Ovary (tissue), 9 donors: ENCODE results near the gene DNAJB1. TPM values are rescaled to one million over a fixed set of nuclear protein-coding genes. Genes with fewer than 3 reads are reported as not detected.
"Not testable (repeated sequence)": the region's sequence is repeated elsewhere in the genome, so short reads cannot be mapped to it uniquely, and the experiment has no call there.

Experiments
- DNase-seq, 5 donors: peaks; one replicate each; pipeline ENCODE4 v3.0.0-alpha.2; 2019 to 2020
- H3K27ac ChIP-seq, 2 donors: fragments of 200-600 bp; one replicate each; pipeline versions ENCODE4 v1.5.1 to v1.8.0; 2019 to 2022
- H3K27me3 ChIP-seq: fragments of 200-600 bp; one replicate; pipeline ENCODE4 v1.8.0; 2022
- H3K36me3 ChIP-seq: fragments of 200-600 bp; sonication (generic); one replicate; pipeline ENCODE4 v1.5.1; 2019
- H3K4me1 ChIP-seq: one replicate; pipeline ENCODE4 v1.8.1; 2013; ENCODE audit warnings: mild to moderate bottlenecking, moderate library complexity; ENCODE audit not compliant: insufficient read depth
- H3K4me3 ChIP-seq: fragments of 200-600 bp; sonication (generic); one replicate; pipeline ENCODE4 v1.5.1; 2017
- H3K9me3 ChIP-seq, 2 donors: fragments of 200-600 bp in 1 of 2; sonication (generic) in 1 of 2; one replicate each; pipeline versions ENCODE4 v1.5.1 to v1.8.1; 2013 to 2019; ENCODE audit warnings: mild to moderate bottlenecking in 1 of 2, moderate library complexity in 1 of 2
- CTCF ChIP-seq, 3 donors: fragments of 450-650 bp in 2 of 3; fragments of 200-600 bp in 1 of 3; IDR thresholded peaks; one replicate each; pipeline versions ENCODE4 v1.5.1 to v1.8.0; 2016 to 2022; ENCODE audit warnings: antibody characterized with exemption in 3 of 3, mild to moderate bottlenecking in 1 of 3
- EP300 ChIP-seq: sonication (generic); formaldehyde crosslinking; IDR thresholded peaks from one replicate; pipeline ENCODE4 v1.6.1; 2017; ENCODE audit warnings: antibody characterized with exemption
- POLR2A ChIP-seq: fragments of 450-650 bp; IDR thresholded peaks from one replicate; pipeline ENCODE4 v1.6.1; 2017; ENCODE audit warnings: antibody characterized with exemption, mild to moderate bottlenecking, moderate library complexity
- WGBS, 3 donors: extraction: QIAGEN DNeasy Blood & Tissue Kit in 1 of 3; methylation state at CpG; one replicate each; pipeline versions ENCODE4 v1.1.5 to v1.1.7; 2013 to 2017; 5-methylcytosine and 5-hydroxymethylcytosine counted together
- intact Hi-C, 4 donors: fragments of 100-400 bp; cut with DNase I; formaldehyde crosslinking; loops; one replicate each; pipeline versions ENCODE4 v1.11.0 to v1.15.1; 2022 to 2023
- polyA plus RNA-seq, 2 donors: library from polyadenylated mRNA; stranded (reverse); fragments of 200-250 nt in 1 of 2; fragments of 350-450 nt in 1 of 2; fragmentation: Illumina TruSeq in 1 of 2; extraction: RNeasy Lipid Tissue Mini Kit (QIAGEN cat#74804) in 1 of 2; gene quantifications; one replicate each; pipeline ENCODE4 v1.2.3, GENCODE V29; 2013 to 2014
- total RNA-seq, 7 donors: library from RNA; depleted of rRNA in 2 of 7; stranded (reverse); fragments of >200 nt in 2 of 7; fragmentation: NEBNext Ultra II Directional in 3 of 7; extraction: Animal tissue kit (Norgen Biotek cat#: 25700) in 3 of 7; gene quantifications; one replicate each; pipeline versions ENCODE4 v1.1.0 to v1.2.4, GENCODE V29; 2016 to 2023
- donor health status: DM: no; HTN: no; CAD: no; lungs with moderate emphysema.
- donor health status: DM: no; HTN: no; CAD: no.
- donor health status: Bipolar disorder and iron deficiency.
- donor health status: DM: yes; HTN: yes; CAD: no.
- donor health status: DM: no; HTN: no; CAD: no.
- donor health status: DM: yes; HTN: yes; CAD: no.

Gene DNAJB1
- total and polyA plus RNA-seq, 9 donors = 52.4 to 151 (median 75.1) TPM

- Histone ChIP-seq H3K36me3 (no peaks in the 10 kb centered on the region), H3K27ac (no peak overlapping the region), H3K4me1 (no peaks in the 10 kb centered on the region), H3K27me3 (no peaks in the 10 kb centered on the region), H3K9me3 (no peaks in the 10 kb centered on the region), H3K4me3 (no peak overlapping the region)
- WGBS, 3 donors = 81 to 86% (median 86%) methylated on average over 9 of the region's 9 CpGs
- TF ChIP-seq EP300 = no peak
- no peak for TF ChIP-seq CTCF (IDR thresholded peaks at IDR 0.05)
- TF ChIP-seq POLR2A = no peak
- intact Hi-C loops = no loop called here
- DNase-seq = no peak
Observed at GRCh38 chr19:14545716-14546082, 27.5 kb upstream of the DNAJB1 start.

- H3K4me3 ChIP-seq = no peak overlapping the region
- intact Hi-C loops = no loop called here
- TF ChIP-seq POLR2A = no peak
- no peak for TF ChIP-seq EP300
- TF ChIP-seq CTCF (IDR thresholded peaks at IDR 0.05) = no peak
- H3K9me3 ChIP-seq = no peaks in the 10 kb centered on the region
- no peaks in the 10 kb centered on the region for H3K4me1 ChIP-seq
- 86 to 88% (median 87%) methylated on average over 21 of the region's 21 CpGs for WGBS, 3 donors
- no peaks in the 10 kb centered on the region for H3K36me3 ChIP-seq
- DNase-seq = no peak
- H3K27me3 ChIP-seq = no peaks in the 10 kb centered on the region
- no peak overlapping the region for H3K27ac ChIP-seq
Observed at GRCh38 chr19:14544977-14545715, 26.9 kb upstream of the DNAJB1 start.

- DNase-seq = no peak
- no peaks in the 10 kb centered on the region for H3K4me1 ChIP-seq
- H3K27ac ChIP-seq = no peak overlapping the region
- H3K27me3 ChIP-seq = no peaks in the 10 kb centered on the region
- 86 to 96% (median 90%) methylated on average over 5 of the region's 5 CpGs for WGBS, 3 donors
- intact Hi-C loops = no loop called here
- TF ChIP-seq EP300 (no peak), CTCF (IDR thresholded peaks at IDR 0.05) (no peak), POLR2A (no peak)
- H3K4me3 ChIP-seq = no peak overlapping the region
- no peaks in the 10 kb centered on the region for H3K9me3 ChIP-seq
- H3K36me3 ChIP-seq = no peaks in the 10 kb centered on the region
Observed at GRCh38 chr19:14544047-14544446, 25.9 kb upstream of the DNAJB1 start.

- no peak overlapping the region for H3K27ac ChIP-seq
- H3K27me3 ChIP-seq = no peaks in the 10 kb centered on the region
- no peaks in the 10 kb centered on the region for H3K36me3 ChIP-seq
- no peak for DNase-seq
- intact Hi-C loops = no loop called here
- H3K4me3 ChIP-seq = no peak overlapping the region
- 51 to 61% (median 52%) methylated on average over 7 of the region's 7 CpGs for WGBS, 3 donors
- no peaks in the 10 kb centered on the region for H3K4me1 ChIP-seq
- no peaks in the 10 kb centered on the region for H3K9me3 ChIP-seq
- no peak for TF ChIP-seq EP300
- TF ChIP-seq POLR2A = no peak
- no peak for TF ChIP-seq CTCF (IDR thresholded peaks at IDR 0.05)
Observed at GRCh38 chr19:14542711-14543328, 24.6 kb upstream of the DNAJB1 start.

GRCh38 chr19:14541979-14542378 is 23.8 kb upstream of the DNAJB1 start:
- DNase-seq, H3K4me1 ChIP-seq, intact Hi-C loops, H3K4me3 ChIP-seq, H3K9me3 ChIP-seq, H3K27ac ChIP-seq, H3K36me3 ChIP-seq, H3K27me3 ChIP-seq: not testable (repeated sequence)
- 79 to 96% (median 84%) methylated on average over 5 of the region's 5 CpGs for WGBS, 3 donors
